ENCODE data around the gene KMO. TPM values are rescaled to one million over a fixed set of nuclear protein-coding genes. Genes with fewer than 3 reads are reported as not detected.
A peak's percentile ranks its signal among the peaks of the same experiment; 100 is the strongest.

Gene KMO
- total RNA-seq, 3 donors from 2014 or later: 0.17 to 0.84 (median 0.82) TPM

DNA sequence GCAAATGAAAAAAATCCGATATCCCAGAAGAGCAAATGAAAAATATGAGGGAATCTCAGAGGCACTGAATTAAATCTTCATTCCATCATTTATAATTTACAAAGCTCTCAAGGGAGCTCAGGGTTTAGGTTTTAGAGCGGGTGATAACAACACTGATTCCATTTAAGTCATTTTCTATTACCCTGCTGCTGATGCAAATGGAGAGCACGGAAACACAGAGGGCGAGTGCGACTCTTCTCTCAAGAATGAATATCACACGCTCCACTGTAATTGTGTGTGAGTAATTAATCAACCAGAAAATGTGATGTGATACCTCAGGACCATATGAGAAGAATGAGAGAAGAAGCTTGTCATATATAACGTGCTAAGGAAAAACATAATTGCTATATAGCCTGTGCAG is 85.2 kb downstream of the KMO start:
- DNase-seq: no peak
- TF ChIP-seq, protein P1, sequence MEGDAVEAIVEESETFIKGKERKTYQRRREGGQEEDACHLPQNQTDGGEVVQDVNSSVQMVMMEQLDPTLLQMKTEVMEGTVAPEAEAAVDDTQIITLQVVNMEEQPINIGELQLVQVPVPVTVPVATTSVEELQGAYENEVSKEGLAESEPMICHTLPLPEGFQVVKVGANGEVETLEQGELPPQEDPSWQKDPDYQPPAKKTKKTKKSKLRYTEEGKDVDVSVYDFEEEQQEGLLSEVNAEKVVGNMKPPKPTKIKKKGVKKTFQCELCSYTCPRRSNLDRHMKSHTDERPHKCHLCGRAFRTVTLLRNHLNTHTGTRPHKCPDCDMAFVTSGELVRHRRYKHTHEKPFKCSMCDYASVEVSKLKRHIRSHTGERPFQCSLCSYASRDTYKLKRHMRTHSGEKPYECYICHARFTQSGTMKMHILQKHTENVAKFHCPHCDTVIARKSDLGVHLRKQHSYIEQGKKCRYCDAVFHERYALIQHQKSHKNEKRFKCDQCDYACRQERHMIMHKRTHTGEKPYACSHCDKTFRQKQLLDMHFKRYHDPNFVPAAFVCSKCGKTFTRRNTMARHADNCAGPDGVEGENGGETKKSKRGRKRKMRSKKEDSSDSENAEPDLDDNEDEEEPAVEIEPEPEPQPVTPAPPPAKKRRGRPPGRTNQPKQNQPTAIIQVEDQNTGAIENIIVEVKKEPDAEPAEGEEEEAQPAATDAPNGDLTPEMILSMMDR (IDR thresholded peaks at IDR 0.05): no peak
- H3K4me3 ChIP-seq: no peak overlapping the region
- H3K4me1 ChIP-seq (ENCODE audit: low read depth): peaks cover 11% of the 10 kb centered on the region
- intact Hi-C loops (cut with DNase I, micrococcal nuclease): loop anchor here in 1 of 2 donors (10.0 kb wide), 1 partner anchor 83 kb away; the partner anchor contains the start of gene KMO
- no peaks in the 10 kb centered on the region for H3K36me3 ChIP-seq (ENCODE audit: low read depth)
- no peaks in the 10 kb centered on the region for H3K9me3 ChIP-seq
- ATAC-seq: no peak

DNA sequence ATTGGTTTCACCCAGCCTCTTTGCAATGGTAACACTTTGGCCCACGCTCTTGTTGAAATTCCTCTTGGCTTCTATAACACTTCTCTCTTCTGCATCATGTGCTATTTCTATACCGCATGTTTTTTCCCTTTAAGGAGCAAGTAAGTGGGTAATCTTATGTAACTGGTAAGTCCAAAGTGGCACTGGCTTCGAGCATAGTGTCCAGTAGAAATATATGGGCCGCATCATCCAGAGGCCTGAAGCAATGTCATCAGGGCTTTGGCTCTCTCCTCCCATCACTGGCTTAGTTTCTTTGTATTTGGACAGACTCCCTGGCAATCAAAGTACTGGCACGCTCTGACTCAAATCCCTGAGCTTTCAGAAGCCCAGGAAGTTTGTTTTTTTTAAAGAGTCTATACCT is 90.5 kb downstream of the KMO start:
- ATAC-seq (no peak), DNase-seq (no peak)
- H3K4me1 ChIP-seq (ENCODE audit: low read depth): peaks cover 4% of the 10 kb centered on the region
- intact Hi-C loops (cut with DNase I, micrococcal nuclease): no loop called here
- no peak overlapping the region for H3K4me3 ChIP-seq
- H3K36me3 ChIP-seq (ENCODE audit: low read depth): no peaks in the 10 kb centered on the region
- no peaks in the 10 kb centered on the region for H3K9me3 ChIP-seq
- TF ChIP-seq, protein P1 (IDR thresholded peaks at IDR 0.05): no peak

DNA sequence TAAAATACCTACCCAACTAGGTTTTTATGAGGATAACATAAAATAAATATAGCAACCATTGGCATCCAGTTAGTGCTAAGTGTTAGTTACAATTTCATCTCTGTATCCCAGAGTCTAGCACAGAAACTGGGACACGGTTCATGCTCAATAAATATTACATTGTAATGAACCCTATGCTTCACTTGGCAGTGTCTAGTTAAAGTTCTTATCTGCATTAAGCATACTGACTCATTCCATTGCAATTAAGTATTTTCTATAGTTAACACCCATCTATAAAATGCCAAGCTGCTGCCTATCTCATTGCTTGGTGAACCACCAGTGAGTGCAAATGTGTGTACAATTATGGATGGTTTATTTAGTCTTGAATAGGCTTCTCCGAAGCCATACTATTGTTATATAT is 92.8 kb downstream of the KMO start:
- TF ChIP-seq, protein P1 (IDR thresholded peaks at IDR 0.05): no peak
- DNase-seq (no peak), ATAC-seq (peak; percentile 87)
- no peaks in the 10 kb centered on the region for H3K9me3 ChIP-seq
- H3K4me3 ChIP-seq: no peak overlapping the region
- intact Hi-C loops (cut with DNase I, micrococcal nuclease): no loop called here
- H3K36me3 ChIP-seq (ENCODE audit: low read depth): no peaks in the 10 kb centered on the region
- H3K4me1 ChIP-seq (ENCODE audit: low read depth): no peaks in the 10 kb centered on the region

DNA sequence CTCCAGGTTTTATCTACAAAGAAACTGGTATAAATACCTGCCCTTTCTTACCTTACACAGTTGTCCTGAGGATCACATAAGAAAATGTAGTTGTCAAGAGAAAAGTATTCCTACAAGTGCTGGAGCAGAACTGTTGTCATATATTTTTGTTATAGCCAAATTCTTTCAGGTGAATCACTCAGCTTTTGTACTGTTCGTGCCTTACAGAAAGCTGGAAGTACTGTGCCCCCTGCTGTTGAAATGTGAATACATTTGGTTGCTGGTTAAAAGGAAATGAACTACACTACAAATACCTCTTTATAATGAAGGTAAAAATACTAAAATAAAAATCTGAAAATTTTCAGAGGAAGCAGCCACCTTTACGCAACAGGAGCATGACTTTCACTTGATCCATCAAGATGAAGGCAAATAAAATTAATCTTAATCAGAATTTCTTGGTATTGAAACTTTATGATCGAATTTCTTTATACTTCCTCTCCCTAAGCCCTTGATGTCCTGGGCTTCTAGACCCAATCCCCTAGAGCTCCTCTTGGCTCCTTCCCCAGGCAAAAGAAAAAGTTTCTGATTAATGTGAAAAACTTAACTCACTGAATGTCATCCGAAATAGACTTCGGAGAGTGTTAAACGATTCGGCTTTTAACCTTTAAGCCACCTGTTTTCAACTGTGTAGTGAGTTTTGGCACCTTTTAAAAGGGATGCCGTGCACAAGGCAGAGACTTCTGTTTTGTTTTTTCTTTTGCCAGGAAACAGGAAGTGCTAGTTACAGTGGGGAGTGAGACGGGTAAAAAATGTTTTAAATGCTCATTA is 95.5 kb downstream of the KMO start:
- peak; percentile 79 for ATAC-seq
- DNase-seq: peak in 1 of 3 donors; percentile 80
- intact Hi-C loops (cut with DNase I, micrococcal nuclease): no loop called here
- H3K9me3 ChIP-seq: no peaks in the 10 kb centered on the region
- TF ChIP-seq, protein P1 (IDR thresholded peaks at IDR 0.05): peak; percentile 43
- H3K36me3 ChIP-seq (ENCODE audit: low read depth): no peaks in the 10 kb centered on the region
- H3K4me1 ChIP-seq (ENCODE audit: low read depth): no peaks in the 10 kb centered on the region
- no peak overlapping the region for H3K4me3 ChIP-seq

GRCh38 chr1:241630005-241630404 is 97.8 kb downstream of the KMO start:
- TF ChIP-seq, protein P1 (IDR thresholded peaks at IDR 0.05): no peak
- H3K9me3 ChIP-seq: no peaks in the 10 kb centered on the region
- ATAC-seq (no peak), DNase-seq (no peak)
- H3K4me1 ChIP-seq (ENCODE audit: low read depth): no peaks in the 10 kb centered on the region
- H3K4me3 ChIP-seq: no peak overlapping the region
- H3K36me3 ChIP-seq (ENCODE audit: low read depth): no peaks in the 10 kb centered on the region
- intact Hi-C loops (cut with DNase I, micrococcal nuclease): no loop called here

Data from mucosa of descending colon (tissue), 3 donors.